NCI-H1436 (cell line): Measurements from ENCODE around the gene CD36.

Source experiments
- DNase-seq: peaks from one replicate; lab custom pipeline; 2025; lab: John Stamatoyannopoulos, UW

The CD36 gene

GRCh38 chr7:80637911-80638765 lies at the start of gene CD36:
TSS of gene CD36 (plus strand) at chr7:80638642. CDS start at chr7:80646741, 8,099 bp downstream.
- no peak for DNase-seq

DNA sequence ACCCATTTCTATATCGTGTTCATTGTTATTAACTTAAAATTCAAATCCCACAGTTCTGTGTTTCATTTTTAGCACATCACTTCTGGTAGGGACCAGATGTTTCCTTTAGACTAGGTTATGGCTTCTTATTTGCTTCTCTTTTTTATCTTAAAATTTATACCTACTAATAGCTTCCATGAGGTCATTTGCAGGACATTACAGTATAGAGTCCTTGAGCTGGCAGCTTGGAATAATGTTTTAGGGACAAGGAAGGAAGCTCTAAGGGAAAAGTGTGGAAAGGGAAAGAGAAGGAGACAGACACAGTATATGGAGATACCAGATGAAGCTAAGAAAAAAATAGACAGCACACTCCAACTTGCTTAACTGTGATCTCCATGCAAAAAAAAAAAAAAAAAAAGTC lies 48.8 kb upstream of the CD36 start:
- DNase-seq = no peak

DNA sequence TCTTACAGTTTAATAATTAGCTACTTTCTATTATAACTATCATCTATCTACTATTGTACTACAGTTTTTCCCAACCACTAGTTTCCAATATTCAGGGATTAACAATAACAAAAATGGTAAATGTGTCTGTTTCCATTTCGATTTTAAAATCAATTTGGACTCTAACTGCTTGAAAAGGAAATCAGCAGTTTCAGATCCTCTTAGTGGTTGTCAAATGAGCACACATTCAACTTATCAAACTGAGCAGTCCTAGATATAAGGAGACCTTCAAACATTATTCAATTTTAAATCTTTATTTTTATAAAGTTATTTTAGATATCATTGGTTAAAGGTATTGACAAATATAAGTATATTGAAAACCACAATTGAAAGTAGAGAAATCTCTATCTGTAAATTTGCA lies 46.8 kb upstream of the CD36 start:
- no peak for DNase-seq

- DNase-seq = no peak
These were observed 44.4 kb upstream of the CD36 start for GRCh38 chr7:80593869-80594586.

- no peak for DNase-seq
These were observed 41.4 kb upstream of the CD36 start for GRCh38 chr7:80596933-80597517.

DNA sequence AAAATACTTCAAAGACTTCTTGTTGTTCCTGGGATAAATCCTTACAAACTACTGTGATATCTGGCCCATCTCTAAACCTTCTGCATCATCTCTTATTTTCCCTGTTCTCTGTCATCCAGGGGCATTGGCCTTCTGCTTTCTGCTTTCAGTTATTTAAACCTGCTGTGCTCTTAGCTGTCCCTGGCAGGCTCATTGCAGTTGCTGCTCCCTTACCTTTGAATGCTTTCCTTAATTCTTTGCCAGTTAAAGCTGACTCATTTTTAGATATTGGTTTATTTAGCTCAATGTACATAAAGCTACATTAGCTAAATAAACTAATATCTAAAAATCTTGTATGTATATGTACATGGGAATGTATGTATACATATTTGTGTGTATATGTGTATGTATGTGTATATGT lies 40.6 kb upstream of the CD36 start:
- no peak for DNase-seq

DNA sequence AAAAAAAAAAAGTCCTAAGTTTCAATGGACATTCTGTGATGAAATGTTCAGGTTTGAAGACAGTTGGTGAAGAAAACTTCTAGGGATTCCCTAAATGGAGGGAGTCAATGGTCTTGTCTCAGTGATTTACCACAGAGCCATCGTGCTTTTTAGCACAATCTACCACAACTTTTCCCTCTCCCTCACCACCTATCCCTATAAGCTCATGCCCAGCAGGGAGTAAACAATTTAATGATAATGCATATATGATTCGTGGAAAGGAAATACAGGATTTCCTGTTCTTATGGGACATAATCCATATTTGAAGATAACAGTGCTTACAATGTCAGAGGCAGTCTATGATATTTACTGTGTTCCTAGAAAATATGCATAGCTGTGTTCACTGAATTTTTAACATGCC lies 38.4 kb upstream of the CD36 start:
- no peak for DNase-seq

DNA sequence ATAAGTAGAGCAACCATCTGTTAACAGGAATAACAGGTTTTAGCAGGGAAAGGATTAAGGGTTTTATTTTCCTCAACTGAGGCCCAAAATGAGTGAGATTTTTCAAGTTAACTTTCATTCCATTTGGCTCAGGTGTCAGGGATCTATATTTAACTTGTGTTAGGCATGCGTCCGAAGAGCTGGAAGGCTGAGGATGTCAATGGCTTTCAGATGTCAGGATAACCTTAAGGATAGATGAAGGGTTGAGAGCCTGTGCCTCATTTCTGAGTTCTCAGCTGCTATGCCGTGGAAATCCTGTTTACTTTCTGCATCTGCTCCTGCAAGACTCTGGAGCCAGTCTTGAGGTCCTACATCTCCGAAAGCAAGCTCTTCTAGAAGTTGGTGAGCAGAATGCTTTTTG lies 36.4 kb upstream of the CD36 start:
- no peak for DNase-seq

DNA sequence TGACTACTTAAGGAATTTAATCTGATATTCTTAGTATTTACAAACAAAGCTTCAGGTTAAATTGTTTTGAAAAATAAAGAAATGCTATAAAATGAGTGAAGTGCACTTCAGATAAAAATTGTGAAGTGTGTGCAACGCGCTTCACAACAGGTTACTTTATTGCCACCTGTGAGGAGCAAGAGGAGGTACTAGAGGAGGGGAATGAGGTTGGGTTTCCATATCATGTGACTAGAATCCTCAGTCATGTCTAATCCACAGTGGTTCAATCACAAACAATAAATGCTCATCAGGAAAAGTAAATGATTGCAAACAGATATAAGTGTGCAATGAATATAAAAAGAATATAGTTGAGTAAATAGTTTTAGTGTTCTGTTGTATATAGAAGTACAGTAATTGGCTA lies 34.5 kb upstream of the CD36 start:
- no peak for DNase-seq

- no peak for DNase-seq
These were observed 34.0 kb upstream of the CD36 start for GRCh38 chr7:80604436-80604835.

GRCh38 chr7:80607136-80607535 lies 31.3 kb upstream of the CD36 start:
- no peak for DNase-seq

DNA sequence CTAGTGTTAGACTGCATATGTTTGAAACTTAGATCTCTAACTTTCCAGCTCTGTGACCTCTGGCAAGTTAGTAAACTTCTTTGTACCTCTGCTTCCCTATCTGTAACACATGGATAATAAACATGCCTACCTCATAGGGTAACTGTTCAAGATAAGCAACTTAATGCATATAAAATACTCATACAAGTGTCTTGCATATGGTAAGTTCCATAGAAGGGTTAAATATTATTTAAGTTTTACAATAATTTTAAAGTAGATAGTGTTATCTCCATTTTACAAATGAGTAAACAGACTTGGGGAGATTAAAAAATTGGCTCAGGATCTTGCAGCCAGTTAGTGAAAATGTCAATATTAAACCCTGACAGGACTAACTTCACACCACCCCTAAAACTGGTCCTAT lies 30.1 kb upstream of the CD36 start:
- DNase-seq = no peak

- DNase-seq = no peak
These were observed 28.7 kb upstream of the CD36 start for GRCh38 chr7:80609751-80610150.

DNA sequence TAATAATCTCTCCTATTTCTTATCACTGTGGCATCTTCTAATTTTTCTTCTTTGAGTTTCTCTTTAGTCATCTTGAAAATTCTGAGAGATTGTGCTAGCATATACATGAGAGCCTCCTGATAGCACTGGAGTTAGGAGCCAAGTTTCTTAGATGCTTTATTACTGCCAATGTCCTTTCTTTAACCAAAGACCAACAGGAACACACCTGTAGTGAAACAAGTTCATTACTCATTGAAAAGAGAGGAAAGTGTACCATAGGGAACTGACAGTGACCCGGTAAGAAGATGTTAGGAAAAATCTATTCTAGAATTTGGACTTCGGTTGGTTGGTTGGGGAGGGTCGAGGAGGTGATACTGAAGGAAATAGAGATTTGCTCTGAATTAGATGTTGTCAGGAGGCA lies 27.1 kb upstream of the CD36 start:
- DNase-seq = no peak

- DNase-seq = no peak
These were observed 26.7 kb upstream of the CD36 start for GRCh38 chr7:80611779-80612178.

GRCh38 chr7:80612880-80613279 lies 25.6 kb upstream of the CD36 start:
- no peak for DNase-seq

DNA sequence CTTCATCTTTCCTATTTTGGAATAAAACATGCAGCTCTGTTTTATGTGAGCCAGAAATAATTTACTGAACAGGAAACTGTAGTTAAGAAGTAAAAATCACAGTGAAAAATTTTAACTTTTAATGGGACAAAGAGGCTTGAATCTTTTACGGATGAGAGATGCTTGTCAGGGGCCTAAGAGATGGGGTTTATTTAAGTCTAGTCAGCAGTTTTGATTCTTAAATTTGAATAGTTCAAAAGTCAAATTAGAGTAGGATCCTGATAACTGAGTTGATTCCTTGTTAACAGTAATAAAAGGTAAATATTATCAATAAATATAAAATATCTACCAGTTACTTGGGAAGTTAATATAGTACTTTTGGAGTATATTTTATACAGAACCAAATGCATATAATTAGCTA lies 24.9 kb upstream of the CD36 start:
- no peak for DNase-seq

- DNase-seq = no peak
These were observed 23.6 kb upstream of the CD36 start for GRCh38 chr7:80614851-80615271.

DNA sequence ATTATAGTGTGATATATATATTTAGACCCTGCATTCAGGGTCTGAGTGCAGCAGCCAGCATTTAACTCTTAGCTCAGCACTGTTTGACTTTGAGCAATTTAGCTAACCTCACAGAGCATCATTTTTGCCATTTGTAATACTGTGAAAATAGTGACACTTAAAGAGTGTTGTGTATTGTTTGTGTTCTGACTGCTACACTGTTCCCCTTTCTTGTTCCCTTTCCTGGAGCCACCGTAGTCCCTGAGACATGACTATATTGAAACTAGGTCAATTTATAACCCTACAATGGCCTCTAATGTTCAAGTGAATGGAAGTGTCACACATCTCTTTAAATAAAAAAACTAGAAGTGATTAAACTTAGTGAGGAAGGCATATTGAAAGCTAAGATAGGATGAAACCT lies 20.3 kb upstream of the CD36 start:
- no peak for DNase-seq

- DNase-seq = no peak
These were observed 18.7 kb upstream of the CD36 start for GRCh38 chr7:80619741-80620140.

DNA sequence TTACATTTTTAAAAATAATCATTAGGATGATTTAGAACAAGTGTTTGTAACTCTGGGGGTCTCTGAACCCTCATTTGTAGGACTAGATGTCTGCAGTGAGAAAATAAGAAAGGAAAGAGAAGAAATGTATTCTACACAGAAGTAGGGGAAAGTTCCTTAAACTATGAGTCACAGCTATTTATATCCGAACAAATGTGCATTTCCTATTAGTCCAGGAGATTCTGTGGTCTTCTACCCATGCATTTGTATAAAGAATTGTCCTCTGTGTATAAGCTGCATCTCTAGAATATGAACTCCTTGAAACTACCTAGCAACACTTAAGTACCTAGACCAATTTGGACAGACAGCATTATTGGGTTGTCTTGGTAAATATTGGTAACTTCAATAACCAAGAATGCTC lies 15.9 kb upstream of the CD36 start:
- no peak for DNase-seq

- no peak for DNase-seq
These were observed 14.8 kb upstream of the CD36 start for GRCh38 chr7:80623503-80624252.
